ENCODE measurements around the gene LGMN.

Gene LGMN

DNA sequence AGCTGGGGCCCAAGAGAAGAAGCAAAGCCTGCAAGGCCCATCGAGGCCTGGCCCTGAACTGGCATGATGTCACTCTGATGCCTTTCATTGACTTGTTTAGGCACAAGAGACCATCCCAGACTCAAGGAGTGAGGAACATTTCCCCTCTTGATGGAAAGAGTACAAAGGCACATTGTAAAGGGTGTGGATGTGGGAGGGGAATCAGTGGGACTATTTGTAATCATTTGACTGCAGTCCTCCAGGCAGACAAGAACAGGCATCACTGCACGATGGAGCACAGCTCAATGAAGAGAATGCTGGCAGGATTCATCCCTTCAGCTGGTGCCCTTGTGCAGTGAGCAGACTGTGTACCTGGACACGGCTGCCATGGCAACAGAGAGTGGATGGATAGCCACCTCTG, 87.9 kb downstream of the LGMN start:
- TF ChIP-seq POLR2AphosphoS5 (IDR thresholded peaks at IDR 0.05; ENCODE audit: low read depth, low read length) (no peak), POLR2A (IDR thresholded peaks at IDR 0.05; ENCODE audit: low read depth, low read length) (no peak), POU2F2 (IDR thresholded peaks at IDR 0.05; ENCODE audit: low read depth, low read length) (no peak), PAX5 (IDR thresholded peaks at IDR 0.05; ENCODE audit: insufficient read depth, low read length, severe bottlenecking) (no peak), TAF1 (IDR thresholded peaks at IDR 0.05; ENCODE audit: low read depth, low read length) (no peak), SPI1 (IDR thresholded peaks at IDR 0.05; ENCODE audit: low read depth, low read length) (no peak)

DNA sequence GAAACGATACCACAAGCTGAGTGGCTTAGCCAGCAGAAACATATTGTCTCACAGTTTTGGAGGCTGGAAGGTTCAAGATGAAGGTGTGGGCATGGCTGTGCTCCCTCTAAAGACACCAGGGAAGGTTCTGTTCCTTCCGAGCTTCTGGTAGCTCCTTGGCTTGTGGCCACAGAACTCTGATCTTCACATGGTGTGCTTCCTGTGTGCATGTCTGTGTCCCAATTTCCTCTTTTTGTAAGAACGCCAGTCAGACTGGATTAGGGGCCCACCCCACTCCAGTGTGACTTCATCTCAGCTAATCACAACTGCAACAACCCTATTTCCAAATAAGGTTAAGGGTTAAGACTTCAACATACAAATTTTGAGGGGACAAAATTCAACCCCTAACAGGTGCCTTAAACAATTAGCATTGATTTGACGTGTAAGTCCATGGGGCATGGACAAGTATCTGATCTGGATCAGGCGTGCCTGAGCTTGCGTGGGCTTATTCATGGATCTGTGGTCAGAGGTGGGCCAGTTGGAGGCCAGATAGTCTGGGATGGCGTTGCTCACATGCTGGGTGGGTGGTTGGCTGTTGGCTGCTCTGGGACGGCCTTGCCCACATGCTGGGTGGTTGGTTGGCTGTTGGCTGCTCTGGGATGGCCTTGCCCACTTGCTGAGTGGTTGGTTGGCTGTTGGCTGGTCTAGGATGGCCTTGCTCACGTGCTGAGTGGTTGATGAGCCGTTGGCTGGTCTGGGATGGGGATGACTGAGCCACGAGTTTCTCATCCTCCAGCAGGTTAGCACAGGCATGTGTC, 88.5 kb downstream of the LGMN start:
- FAIRE-seq, result peak; percentile 80
- no peak for DNase-seq (ENCODE audit: insufficient read length, low spot score)
- TF ChIP-seq SPI1 (IDR thresholded peaks at IDR 0.05; ENCODE audit: low read depth, low read length), result peak; percentile 68
- TF ChIP-seq PAX5 (IDR thresholded peaks at IDR 0.05; ENCODE audit: insufficient read depth, low read length, severe bottlenecking), result no peak

More for the DNA sequence above, 87.9 kb downstream of the LGMN start:
- DNase-seq (ENCODE audit: insufficient read length, low spot score) (no peak), FAIRE-seq (no peak)

GRCh38 chr14:92658684-92659083, 89.7 kb downstream of the LGMN start:
- no peak for FAIRE-seq

GRCh38 chr14:92658160-92658559, 90.3 kb downstream of the LGMN start:
- TF ChIP-seq POLR2A (IDR thresholded peaks at IDR 0.05; ENCODE audit: low read depth, low read length), result no peak
- no peak for FAIRE-seq

More at GRCh38 chr14:92658684-92659083, 89.7 kb downstream of the LGMN start:
- no peak for TF ChIP-seq TAF1 (IDR thresholded peaks at IDR 0.05; ENCODE audit: low read depth, low read length)
- no peak for TF ChIP-seq POU2F2 (IDR thresholded peaks at IDR 0.05; ENCODE audit: low read depth, low read length)
- TF ChIP-seq SPI1 (IDR thresholded peaks at IDR 0.05; ENCODE audit: low read depth, low read length), result no peak
- no peak for TF ChIP-seq POLR2A (IDR thresholded peaks at IDR 0.05; ENCODE audit: low read depth, low read length)
- TF ChIP-seq POLR2AphosphoS5 (IDR thresholded peaks at IDR 0.05; ENCODE audit: low read depth, low read length), result no peak
- no peak for TF ChIP-seq PAX5 (IDR thresholded peaks at IDR 0.05; ENCODE audit: insufficient read depth, low read length, severe bottlenecking)
- DNase-seq (ENCODE audit: insufficient read length, low spot score), result no peak

DNA sequence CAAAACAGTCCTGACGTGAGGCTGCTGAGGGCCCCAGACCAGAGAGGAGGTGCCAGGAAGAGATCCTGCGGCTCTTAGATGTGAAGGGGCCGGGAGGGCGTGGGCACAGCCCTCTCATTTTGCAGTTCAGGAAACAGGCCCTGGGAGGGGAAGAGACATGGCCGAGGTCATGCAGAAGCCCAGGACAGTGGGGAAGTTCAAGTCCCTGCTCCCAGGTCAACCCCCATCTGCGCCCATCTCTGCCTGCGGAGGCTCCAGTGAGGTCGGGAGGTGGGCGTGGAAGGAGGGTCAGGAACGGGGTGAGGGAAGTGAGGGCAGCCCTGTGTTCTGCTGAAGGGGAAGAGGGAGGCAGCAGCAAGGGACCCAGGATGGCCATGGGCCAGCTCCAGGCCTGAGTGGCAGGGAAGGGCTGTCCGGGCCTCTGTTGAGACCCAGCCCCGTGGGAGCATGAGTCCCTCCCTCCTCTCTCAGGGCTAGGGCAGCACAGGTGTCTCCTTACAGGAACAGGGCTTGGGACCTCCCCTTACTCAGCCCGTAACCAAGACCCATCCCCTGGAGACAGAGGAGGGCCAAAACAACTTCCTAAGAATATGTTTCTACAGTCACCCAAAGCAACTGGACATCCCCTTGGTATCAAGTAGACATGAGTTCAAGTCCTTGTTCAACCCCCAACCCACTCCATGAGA, 90.8 kb downstream of the LGMN start:
- DNase-seq (ENCODE audit: insufficient read length, low spot score) (no peak), FAIRE-seq (no peak)
- no peak for TF ChIP-seq PAX5 (IDR thresholded peaks at IDR 0.05; ENCODE audit: insufficient read depth, low read length, severe bottlenecking)
- no peak for TF ChIP-seq SPI1 (IDR thresholded peaks at IDR 0.05; ENCODE audit: low read depth, low read length)
- no peak for TF ChIP-seq TAF1 (IDR thresholded peaks at IDR 0.05; ENCODE audit: low read depth, low read length)
- TF ChIP-seq POLR2AphosphoS5 (IDR thresholded peaks at IDR 0.05; ENCODE audit: low read depth, low read length), result no peak
- no peak for TF ChIP-seq POLR2A (IDR thresholded peaks at IDR 0.05; ENCODE audit: low read depth, low read length)
- no peak for TF ChIP-seq POU2F2 (IDR thresholded peaks at IDR 0.05; ENCODE audit: low read depth, low read length)

More at GRCh38 chr14:92658160-92658559, 90.3 kb downstream of the LGMN start:
- no peak for DNase-seq (ENCODE audit: insufficient read length, low spot score)

GRCh38 chr14:92656306-92657081, 91.9 kb downstream of the LGMN start:
- DNase-seq (ENCODE audit: insufficient read length, low spot score), result no peak
- FAIRE-seq, result peak; percentile 28
- no peak for TF ChIP-seq POU2F2 (IDR thresholded peaks at IDR 0.05; ENCODE audit: low read depth, low read length)
- no peak for TF ChIP-seq POLR2A (IDR thresholded peaks at IDR 0.05; ENCODE audit: low read depth, low read length)
- TF ChIP-seq POLR2AphosphoS5 (IDR thresholded peaks at IDR 0.05; ENCODE audit: low read depth, low read length), result no peak
- TF ChIP-seq PAX5 (IDR thresholded peaks at IDR 0.05; ENCODE audit: insufficient read depth, low read length, severe bottlenecking), result no peak
- TF ChIP-seq SPI1 (IDR thresholded peaks at IDR 0.05; ENCODE audit: low read depth, low read length), result no peak
- no peak for TF ChIP-seq TAF1 (IDR thresholded peaks at IDR 0.05; ENCODE audit: low read depth, low read length)

- DNase-seq (ENCODE audit: insufficient read length, low spot score) (no peak), FAIRE-seq (peak; percentile 77)
- TF ChIP-seq PAX5 (IDR thresholded peaks at IDR 0.05; ENCODE audit: insufficient read depth, low read length, severe bottlenecking), result no peak
- no peak for TF ChIP-seq TAF1 (IDR thresholded peaks at IDR 0.05; ENCODE audit: low read depth, low read length)
- no peak for TF ChIP-seq POLR2A (IDR thresholded peaks at IDR 0.05; ENCODE audit: low read depth, low read length)
- TF ChIP-seq SPI1 (IDR thresholded peaks at IDR 0.05; ENCODE audit: low read depth, low read length), result no peak
- TF ChIP-seq POU2F2 (IDR thresholded peaks at IDR 0.05; ENCODE audit: low read depth, low read length), result no peak
Measured at GRCh38 chr14:92655419-92656201, 92.8 kb downstream of the LGMN start.

DNA sequence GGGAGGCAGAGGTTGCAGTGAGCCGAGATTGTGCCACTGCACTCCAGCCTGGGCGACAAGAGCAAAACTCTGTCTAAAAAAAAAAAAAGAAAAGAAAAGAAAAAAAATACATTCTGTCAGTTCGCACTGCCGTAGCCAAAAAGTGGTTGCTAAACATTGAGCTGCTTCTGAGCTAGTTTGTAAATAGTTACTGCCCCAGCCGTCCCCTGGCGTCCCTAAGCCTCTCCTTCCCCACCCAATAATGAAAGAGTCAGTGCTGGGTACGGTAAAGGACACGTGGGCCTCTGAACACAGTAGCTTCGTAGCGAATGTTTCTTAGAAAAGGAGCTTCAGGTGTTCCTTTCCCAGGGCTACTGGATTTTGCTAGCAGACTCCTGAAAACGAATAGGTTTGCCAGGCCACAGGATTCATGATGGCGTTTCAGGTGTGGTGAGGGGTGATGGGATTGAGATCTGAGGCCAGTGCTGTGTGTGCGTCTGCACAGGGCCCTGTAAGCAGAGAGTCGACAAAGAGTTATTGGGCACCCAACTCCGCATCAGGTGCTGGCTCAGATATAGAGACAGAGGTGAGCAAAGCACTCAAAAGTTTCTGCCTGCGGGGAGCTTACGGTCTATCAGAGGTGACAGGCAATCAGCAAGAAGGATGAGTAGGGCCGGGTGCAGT, 94.1 kb downstream of the LGMN start:
- FAIRE-seq, result peak; percentile 41
- TF ChIP-seq POU2F2 (IDR thresholded peaks at IDR 0.05; ENCODE audit: low read depth, low read length) (no peak), PAX5 (IDR thresholded peaks at IDR 0.05; ENCODE audit: insufficient read depth, low read length, severe bottlenecking) (no peak), SPI1 (IDR thresholded peaks at IDR 0.05; ENCODE audit: low read depth, low read length) (no peak), TAF1 (IDR thresholded peaks at IDR 0.05; ENCODE audit: low read depth, low read length) (no peak), POLR2AphosphoS5 (IDR thresholded peaks at IDR 0.05; ENCODE audit: low read depth, low read length) (no peak), POLR2A (IDR thresholded peaks at IDR 0.05; ENCODE audit: low read depth, low read length) (no peak)
- DNase-seq (ENCODE audit: insufficient read length, low spot score), result no peak
